Caco-2 (cell line): ENCODE results near the gene SS18L1. TPM values are rescaled to one million over a fixed set of nuclear protein-coding genes. Genes with fewer than 3 reads are reported as not detected.
A peak's percentile ranks its signal among the peaks of the same experiment; 100 is the strongest.

Experiments used
- BruUV-seq: library from RNA; stranded (reverse); fragments of 400-500 nt; replicated peaks from 2 replicates; lab custom pipeline; 2021; lab: Mats Ljungman, UMichigan
- CTCF ChIA-PET: fragments of 300-600 bp; sonication (Branson Sonifier 250); formaldehyde crosslinking; loops from one replicate; lab custom pipeline; 2022; ENCODE audit warnings: antibody characterized with exemption; lab: Charles Lee
- POLR2A ChIA-PET: fragments of 300-600 bp; sonication (Branson Sonifier 250); formaldehyde crosslinking; loops from one replicate; lab custom pipeline; 2022; ENCODE audit warnings: antibody characterized with exemption; lab: Charles Lee
- DNase-seq, 2 experiments: peaks; one replicate each; pipeline versions ENCODE4 v3.0.0 to v3.0.0-alpha.2; 2020 to 2022
- H3K27me3 ChIP-seq: replicated peaks from 2 replicates; pipeline ENCODE4 v1.6.0; 2011; ENCODE audit warnings: low read length; ENCODE audit not compliant: control insufficient read depth, insufficient read depth
- H3K36me3 ChIP-seq: 2 replicates; pipeline ENCODE4 v1.5.1; 2011; ENCODE audit warnings: low read length; ENCODE audit not compliant: control insufficient read depth, insufficient read depth
- H3K4me1 ChIP-seq: fragments of 250-450 bp; sonication (Bioruptor Pico); 2 replicates; pipeline ENCODE4 v1.5.1; 2020; ENCODE audit warnings: mild to moderate bottlenecking
- H3K4me3 ChIP-seq: 2 replicates; pipeline ENCODE4 v1.5.1; 2011; ENCODE audit warnings: low read depth, mild to moderate bottlenecking, control low read depth, low read length
- H3K9me3 ChIP-seq: fragments of 250-450 bp; sonication (Bioruptor Pico); 2 replicates; pipeline ENCODE4 v1.5.1; 2020; ENCODE audit warnings: mild to moderate bottlenecking, moderate library complexity
- H3K27ac Mint-ChIP-seq: one replicate; pipeline ENCODE4 v1.8.0; 2022; ENCODE audit warnings: mixed read lengths; ENCODE audit not compliant: unreplicated experiment
- H3K27me3 Mint-ChIP-seq: one replicate; pipeline ENCODE4 v1.8.0; 2022; ENCODE audit warnings: mixed read lengths; ENCODE audit not compliant: insufficient read depth, unreplicated experiment
- H3K36me3 Mint-ChIP-seq: one replicate; pipeline ENCODE4 v1.8.0; 2022; ENCODE audit warnings: mild to moderate bottlenecking, mixed read lengths; ENCODE audit not compliant: insufficient read depth, unreplicated experiment
- H3K4me1 Mint-ChIP-seq: one replicate; pipeline ENCODE4 v1.8.0; 2022; ENCODE audit warnings: low read depth, mixed read lengths; ENCODE audit not compliant: unreplicated experiment
- H3K4me3 Mint-ChIP-seq: one replicate; pipeline ENCODE4 v1.8.0; 2022; ENCODE audit warnings: mild to moderate bottlenecking, moderate library complexity, mixed read lengths; ENCODE audit not compliant: unreplicated experiment
- H3K9me3 Mint-ChIP-seq: one replicate; pipeline ENCODE4 v1.8.0; 2022; ENCODE audit warnings: mixed read lengths; ENCODE audit not compliant: unreplicated experiment
- CTCF ChIP-seq, 2 experiments: fragments of 200-600 bp in 1 of 2; IDR thresholded peaks; 1 replicate in 1 of 2; 2 replicates in 1 of 2; pipeline versions ENCODE4 v1.5.1 to v1.8.0; 2011 to 2022; ENCODE audit warnings: antibody characterized with exemption in 1 of 2, control low read depth in 1 of 2, inconsistent platforms in 1 of 2, low read depth in 1 of 2, low read length in 1 of 2, mild to moderate bottlenecking in 1 of 2, moderate library complexity in 1 of 2; ENCODE audit not compliant: insufficient read depth in 1 of 2, severe bottlenecking in 1 of 2, unreplicated experiment in 1 of 2
- intact Hi-C: fragments of 100-400 bp; cut with micrococcal nuclease; formaldehyde crosslinking; loops from one replicate; pipeline ENCODE4 v1.10.0; 2022; ENCODE audit not compliant: unreplicated experiment
- total RNA-seq: library from RNA; stranded (reverse); gene quantifications from 2 replicates; pipeline ENCODE4 v1.2.3, GENCODE V29; 2022

Gene SS18L1
- total RNA-seq, 1 experiment from 2014 or later = 46.4 TPM

- BruUV-seq = TSS peak; percentile 27
- CTCF ChIA-PET = interaction anchor here (1.1 to 2.6 kb wide), 3 partner anchors 57 to 113 kb away, joined by 3 to 26 read pairs (median 6); no protein-coding TSS in a partner anchor
- Mint-ChIP-seq H3K27me3 (peaks cover 4% of the 10 kb centered on the region), H3K27ac (peak overlapping the region; percentile 65), H3K9me3 (no peaks in the 10 kb centered on the region), H3K4me1 (peaks cover 28% of the 10 kb centered on the region), H3K36me3 (peaks cover 52% of the 10 kb centered on the region), H3K4me3 (peak overlapping the region; percentile 76)
- Histone ChIP-seq H3K27me3 (no peaks in the 10 kb centered on the region), H3K36me3 (peaks cover 28% of the 10 kb centered on the region), H3K4me1 (peaks cover 19% of the 10 kb centered on the region), H3K4me3 (peak overlapping the region; percentile 96), H3K9me3 (no peaks in the 10 kb centered on the region)
- peak in 1 of 2 experiments; percentile 27 for TF ChIP-seq CTCF (IDR thresholded peaks at IDR 0.05; ENCODE audit: insufficient read depth in 1 of 2, low read depth in 1 of 2, low read length in 1 of 2, severe bottlenecking in 1 of 2, unreplicated experiment in 1 of 2)
- POLR2A ChIA-PET = no interaction called here
- intact Hi-C loops = loop anchor here (2.0 to 5.0 kb wide), 2 partner anchors 13 to 111 kb away; no protein-coding TSS in a partner anchor
- no peak for DNase-seq
Observed at GRCh38 chr20:62123450-62124118, 20.0 kb upstream of the SS18L1 start.

GRCh38 chr20:62126141-62126540 is 17.4 kb upstream of the SS18L1 start:
- no peak for TF ChIP-seq CTCF (IDR thresholded peaks at IDR 0.05; ENCODE audit: insufficient read depth in 1 of 2, low read depth in 1 of 2, low read length in 1 of 2, severe bottlenecking in 1 of 2, unreplicated experiment in 1 of 2)
- H3K9me3 Mint-ChIP-seq = no peaks in the 10 kb centered on the region
- POLR2A ChIA-PET = interaction anchor here (0.8 kb wide), 1 partner anchor 92 kb away, joined by 3 read pairs; no protein-coding TSS in a partner anchor
- peaks cover 73% of the 10 kb centered on the region for H3K36me3 Mint-ChIP-seq
- no peaks in the 10 kb centered on the region for H3K27me3 Mint-ChIP-seq
- peaks cover 15% of the 10 kb centered on the region for H3K4me1 Mint-ChIP-seq
- CTCF ChIA-PET = no interaction called here
- BruUV-seq = no TSS peak
- intact Hi-C loops = no loop called here
- Histone ChIP-seq H3K36me3 (peaks cover 34% of the 10 kb centered on the region), H3K4me1 (peaks cover 11% of the 10 kb centered on the region), H3K27me3 (no peaks in the 10 kb centered on the region), H3K9me3 (no peaks in the 10 kb centered on the region), H3K4me3 (no peak overlapping the region)
- no peak overlapping the region for H3K4me3 Mint-ChIP-seq
- no peak overlapping the region for H3K27ac Mint-ChIP-seq
- DNase-seq = no peak

- ChIA-PET CTCF (no interaction called here), POLR2A (no interaction called here)
- TF ChIP-seq CTCF (IDR thresholded peaks at IDR 0.05; ENCODE audit: insufficient read depth in 1 of 2, low read depth in 1 of 2, low read length in 1 of 2, severe bottlenecking in 1 of 2, unreplicated experiment in 1 of 2) = no peak
- no peaks in the 10 kb centered on the region for H3K27me3 ChIP-seq
- no TSS peak for BruUV-seq
- Mint-ChIP-seq H3K27me3 (no peaks in the 10 kb centered on the region), H3K9me3 (no peaks in the 10 kb centered on the region), H3K27ac (no peak overlapping the region), H3K4me1 (peaks cover 14% of the 10 kb centered on the region), H3K4me3 (no peak overlapping the region), H3K36me3 (peaks cover 86% of the 10 kb centered on the region)
- no peaks in the 10 kb centered on the region for H3K9me3 ChIP-seq
- intact Hi-C loops = no loop called here
- peaks cover 40% of the 10 kb centered on the region for H3K36me3 ChIP-seq
- H3K4me1 ChIP-seq = peaks cover 11% of the 10 kb centered on the region
- no peak for DNase-seq
- H3K4me3 ChIP-seq = no peak overlapping the region
Observed at GRCh38 chr20:62127799-62128198, 15.8 kb upstream of the SS18L1 start.
